ENCODE results near the gene EEF1AKMT4. TPM values are rescaled to one million over a fixed set of nuclear protein-coding genes. Genes with fewer than 3 reads are reported as not detected.

The EEF1AKMT4 gene
- total RNA-seq, result 1 to 10 TPM; 2.5 to 3.3 TPM

GRCh38 chr3:184249412-184250166 lies at the start of gene EEF1AKMT4:
EEF1AKMT4 (plus strand) TSS chr3:184249672; CDS start chr3:184249695, 23 bp downstream.
- peaks cover 5% of the 10 kb centered on the region for H3K36me3 Mint-ChIP-seq
- POLR2A ChIA-PET, result interaction anchor here (0.6 to 1.2 kb wide), 2 partner anchors 9 to 22 kb away, joined by 3 read pairs; no protein-coding TSS in a partner anchor
- peak; percentile 88 for ATAC-seq (ENCODE audit: low read depth)

DNA sequence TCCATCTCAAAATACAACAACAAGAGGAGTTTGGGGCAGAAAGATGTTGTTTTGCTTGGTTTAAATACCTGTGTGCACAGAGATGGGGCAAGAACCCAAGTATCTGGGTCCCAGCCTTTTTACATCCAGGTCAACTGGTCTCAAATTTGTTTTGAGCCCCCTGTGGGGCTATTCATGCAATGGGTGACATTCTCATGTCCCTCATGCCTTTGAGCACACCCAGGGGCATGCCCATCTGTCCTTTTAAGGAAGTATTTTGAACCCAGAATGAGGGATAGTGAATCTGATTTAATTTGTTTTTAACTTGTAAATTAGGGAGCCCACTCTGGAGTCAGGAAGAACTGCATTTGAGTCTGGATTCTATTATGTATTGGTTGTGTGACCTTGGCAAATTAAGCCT lies 48.6 kb upstream of the EEF1AKMT4 start:
- H3K27me3 Mint-ChIP-seq, result peaks cover 4% of the 10 kb centered on the region
- H3K36me3 Mint-ChIP-seq, result peaks cover 1% of the 10 kb centered on the region
- POLR2A ChIA-PET, result no interaction called here
- no peaks in the 10 kb centered on the region for H3K4me1 Mint-ChIP-seq
- no peak overlapping the region for H3K4me3 Mint-ChIP-seq
- ATAC-seq (ENCODE audit: low read depth) (no peak), DNase-seq (no peak)
- no peak overlapping the region for H3K27ac Mint-ChIP-seq
- H3K9me3 Mint-ChIP-seq, result no peaks in the 10 kb centered on the region

More at GRCh38 chr3:184249412-184250166, at the start of gene EEF1AKMT4:
- peak; percentile 93 for DNase-seq
- Mint-ChIP-seq H3K27ac (peak within 1 kb of the TSS; percentile 97), H3K4me1 (peaks cover 14% of the 10 kb centered on the region), H3K27me3 (no peaks in the 10 kb centered on the region), H3K4me3 (peak within 1 kb of the TSS; percentile 98), H3K9me3 (no peaks in the 10 kb centered on the region)

DNA sequence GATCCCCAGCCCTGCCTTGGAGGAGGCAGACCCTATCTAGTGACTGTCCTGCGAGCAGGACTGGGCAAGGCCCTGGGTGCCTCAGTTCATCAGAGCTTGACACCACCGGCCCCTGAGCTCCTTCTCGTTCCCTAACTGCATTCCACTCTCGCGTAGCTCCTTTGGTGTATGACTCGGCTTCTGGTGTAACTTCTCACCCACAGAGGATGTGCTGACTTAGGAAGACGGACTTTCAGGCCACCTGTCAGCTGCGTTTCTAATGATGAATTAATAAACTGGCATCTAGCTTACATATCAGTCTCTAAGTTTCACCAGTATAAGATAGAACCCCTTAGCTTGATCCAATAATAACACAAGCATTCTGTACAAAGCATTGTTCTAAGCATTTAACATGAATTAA lies 45.9 kb upstream of the EEF1AKMT4 start:
- no peak overlapping the region for H3K27ac Mint-ChIP-seq
- H3K9me3 Mint-ChIP-seq, result no peaks in the 10 kb centered on the region
- no peaks in the 10 kb centered on the region for H3K36me3 Mint-ChIP-seq
- DNase-seq (no peak), ATAC-seq (ENCODE audit: low read depth) (no peak)
- no peaks in the 10 kb centered on the region for H3K4me1 Mint-ChIP-seq
- POLR2A ChIA-PET, result interaction anchor here (0.9 kb wide), 1 partner anchor 68 kb away, joined by 3 read pairs; the partner anchor contains the start of gene EIF2B5
- H3K27me3 Mint-ChIP-seq, result peaks cover 13% of the 10 kb centered on the region
- no peak overlapping the region for H3K4me3 Mint-ChIP-seq

DNA sequence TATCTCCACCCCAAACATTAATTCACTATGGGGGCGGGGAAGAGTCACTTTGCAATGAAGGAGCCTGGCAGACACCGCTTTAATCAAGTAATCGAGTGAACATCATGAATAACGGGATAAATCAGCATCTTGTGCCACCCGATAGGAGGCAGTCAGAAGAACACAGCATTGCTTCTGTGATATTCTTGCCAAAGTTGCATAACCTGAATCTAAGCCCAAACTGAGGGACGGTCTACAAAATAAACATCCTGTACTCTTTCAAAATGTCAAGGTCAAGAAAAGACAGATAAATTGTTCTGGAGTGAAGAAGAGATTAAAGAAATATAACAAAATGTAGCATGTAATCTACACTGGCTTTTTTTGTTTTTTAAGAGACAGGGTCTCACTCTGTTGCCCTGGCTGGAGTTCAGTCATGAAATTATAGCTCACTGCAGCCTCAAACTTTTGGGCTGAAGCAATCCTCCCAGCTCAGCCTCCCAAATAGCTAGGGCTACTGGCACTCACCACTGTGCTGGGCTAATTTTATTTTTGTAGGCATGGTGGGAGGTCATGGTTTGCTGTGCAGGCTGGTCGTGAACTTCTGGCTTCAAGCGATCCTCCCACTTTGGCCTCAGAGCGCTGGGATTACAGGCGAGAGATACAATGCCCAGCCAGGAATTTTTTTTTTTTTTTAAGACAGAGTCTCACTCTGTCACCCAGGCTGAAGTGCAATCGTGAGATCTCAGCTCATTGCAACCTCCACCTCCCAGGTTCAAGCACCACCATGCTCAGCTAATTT lies 40.1 kb upstream of the EEF1AKMT4 start:
- H3K9me3 Mint-ChIP-seq, result no peaks in the 10 kb centered on the region
- no peak overlapping the region for H3K4me3 Mint-ChIP-seq
- no peak for ATAC-seq (ENCODE audit: low read depth)
- POLR2A ChIA-PET, result no interaction called here
- no peak for DNase-seq
- no peaks in the 10 kb centered on the region for H3K36me3 Mint-ChIP-seq
- no peak overlapping the region for H3K27ac Mint-ChIP-seq
- no peaks in the 10 kb centered on the region for H3K4me1 Mint-ChIP-seq
- H3K27me3 Mint-ChIP-seq, result peaks cover 20% of the 10 kb centered on the region

- ATAC-seq (ENCODE audit: low read depth) (no peak), DNase-seq (no peak)
- POLR2A ChIA-PET, result no interaction called here
- H3K27ac Mint-ChIP-seq, result no peak overlapping the region
- no peak overlapping the region for H3K4me3 Mint-ChIP-seq
- H3K4me1 Mint-ChIP-seq, result no peaks in the 10 kb centered on the region
- H3K9me3 Mint-ChIP-seq, result no peaks in the 10 kb centered on the region
- H3K27me3 Mint-ChIP-seq, result peaks cover 19% of the 10 kb centered on the region
- no peaks in the 10 kb centered on the region for H3K36me3 Mint-ChIP-seq
Measured at GRCh38 chr3:184211297-184211696, 38.2 kb upstream of the EEF1AKMT4 start.

GRCh38 chr3:184211718-184212117 lies 37.8 kb upstream of the EEF1AKMT4 start:
- H3K36me3 Mint-ChIP-seq, result no peaks in the 10 kb centered on the region
- H3K4me3 Mint-ChIP-seq, result no peak overlapping the region
- DNase-seq (no peak), ATAC-seq (ENCODE audit: low read depth) (no peak)
- peaks cover 15% of the 10 kb centered on the region for H3K27me3 Mint-ChIP-seq
- POLR2A ChIA-PET, result no interaction called here
- H3K4me1 Mint-ChIP-seq, result no peaks in the 10 kb centered on the region
- H3K9me3 Mint-ChIP-seq, result no peaks in the 10 kb centered on the region
- no peak overlapping the region for H3K27ac Mint-ChIP-seq

DNA sequence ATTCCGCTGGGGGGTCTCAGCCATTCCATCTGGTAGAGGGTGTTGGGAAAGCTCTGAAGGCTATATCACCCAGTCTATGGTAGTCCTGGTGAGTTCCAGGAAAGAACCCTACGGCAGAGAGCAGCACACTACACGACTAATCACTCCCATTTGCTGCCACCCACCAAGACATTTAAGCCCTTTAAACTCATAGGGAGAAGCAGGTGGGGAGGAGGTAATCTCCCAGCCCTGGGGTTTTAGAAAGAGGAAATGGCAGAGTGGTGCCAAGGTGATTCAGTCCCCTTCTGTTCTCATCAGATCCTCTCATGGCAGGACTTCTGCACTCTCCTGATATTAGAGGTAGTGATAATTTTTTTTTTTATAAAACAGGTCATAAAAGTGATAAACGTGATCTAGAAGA lies 30.7 kb upstream of the EEF1AKMT4 start:
- no peaks in the 10 kb centered on the region for H3K9me3 Mint-ChIP-seq
- peaks cover 7% of the 10 kb centered on the region for H3K27me3 Mint-ChIP-seq
- POLR2A ChIA-PET, result no interaction called here
- H3K4me3 Mint-ChIP-seq, result no peak overlapping the region
- H3K4me1 Mint-ChIP-seq, result no peaks in the 10 kb centered on the region
- DNase-seq, result no peak
- no peak for ATAC-seq (ENCODE audit: low read depth)
- no peak overlapping the region for H3K27ac Mint-ChIP-seq
- no peaks in the 10 kb centered on the region for H3K36me3 Mint-ChIP-seq

DNA sequence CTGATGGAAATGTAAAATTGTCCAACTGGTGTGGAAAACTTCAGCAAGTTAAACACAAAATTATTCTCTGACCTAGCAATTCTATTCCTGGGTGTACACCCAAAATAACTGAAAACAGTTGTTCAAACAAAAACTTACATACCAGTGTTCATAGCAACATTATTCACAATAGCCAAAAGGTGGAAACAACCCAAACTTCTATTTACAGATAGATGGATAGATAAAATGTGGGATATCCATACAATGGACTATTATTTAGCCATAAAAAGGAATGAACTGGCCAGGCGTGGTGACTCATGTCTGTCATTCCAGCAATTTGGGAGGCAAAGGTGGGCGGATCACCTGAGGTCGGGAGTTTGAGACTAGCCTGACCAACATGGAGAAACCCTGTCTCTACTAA lies 27.0 kb upstream of the EEF1AKMT4 start:
- POLR2A ChIA-PET, result no interaction called here
- Mint-ChIP-seq H3K9me3 (no peaks in the 10 kb centered on the region), H3K27ac (no peak overlapping the region), H3K36me3 (no peaks in the 10 kb centered on the region), H3K27me3 (peaks cover 21% of the 10 kb centered on the region), H3K4me1 (no peaks in the 10 kb centered on the region), H3K4me3 (no peak overlapping the region)
- ATAC-seq (ENCODE audit: low read depth) (no peak), DNase-seq (no peak)

GRCh38 chr3:184223946-184224345 lies 25.5 kb upstream of the EEF1AKMT4 start:
- H3K27me3 Mint-ChIP-seq, result peaks cover 32% of the 10 kb centered on the region
- H3K4me3 Mint-ChIP-seq, result no peak overlapping the region
- no peak overlapping the region for H3K27ac Mint-ChIP-seq
- ATAC-seq (ENCODE audit: low read depth) (no peak), DNase-seq (no peak)
- no peaks in the 10 kb centered on the region for H3K9me3 Mint-ChIP-seq
- peaks cover 2% of the 10 kb centered on the region for H3K4me1 Mint-ChIP-seq
- POLR2A ChIA-PET, result no interaction called here
- no peaks in the 10 kb centered on the region for H3K36me3 Mint-ChIP-seq

DNA sequence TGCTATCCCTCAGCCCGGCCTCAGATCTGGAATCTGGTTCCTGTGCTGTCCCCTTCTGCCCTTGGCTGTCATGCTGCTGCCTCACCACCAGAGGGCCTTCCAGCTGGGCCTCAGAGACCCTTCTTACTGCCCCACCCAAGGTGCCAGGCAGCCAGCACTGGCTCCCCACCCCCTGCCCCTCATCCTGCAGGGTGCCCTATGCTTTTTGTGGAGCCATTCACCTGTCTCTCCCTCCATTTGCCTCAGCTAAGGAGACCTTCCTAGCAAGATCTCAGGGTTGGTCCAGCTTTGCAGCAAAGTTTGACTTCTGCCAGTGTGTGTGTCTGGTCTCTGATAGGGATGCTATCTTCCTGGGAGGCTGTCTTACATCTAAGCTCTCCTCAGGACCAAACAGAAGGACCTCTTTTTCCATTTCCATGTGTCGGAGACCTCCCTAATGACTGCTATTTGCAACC lies 22.0 kb upstream of the EEF1AKMT4 start:
- Mint-ChIP-seq H3K4me3 (no peak overlapping the region), H3K27me3 (peaks cover 53% of the 10 kb centered on the region), H3K27ac (no peak overlapping the region), H3K9me3 (no peaks in the 10 kb centered on the region), H3K4me1 (peaks cover 2% of the 10 kb centered on the region), H3K36me3 (no peaks in the 10 kb centered on the region)
- POLR2A ChIA-PET, result interaction anchor here (1.2 kb wide), 1 partner anchor 22 kb away, joined by 3 read pairs; the partner anchor contains the start of gene EEF1AKMT4
- no peak for ATAC-seq (ENCODE audit: low read depth)
- peak; percentile 62 for DNase-seq

GRCh38 chr3:184228376-184229137 lies 20.9 kb upstream of the EEF1AKMT4 start:
- no peak for DNase-seq
- no peak for ATAC-seq (ENCODE audit: low read depth)
- POLR2A ChIA-PET, result interaction anchor here (1.2 kb wide), 1 partner anchor 21 kb away, joined by 3 read pairs; the partner anchor contains the start of gene EEF1AKMT4
- Mint-ChIP-seq H3K36me3 (no peaks in the 10 kb centered on the region), H3K27me3 (peaks cover 56% of the 10 kb centered on the region), H3K9me3 (no peaks in the 10 kb centered on the region), H3K27ac (no peak overlapping the region), H3K4me1 (peaks cover 2% of the 10 kb centered on the region), H3K4me3 (peak overlapping the region; percentile 66)

GRCh38 chr3:184229394-184230080 lies 19.9 kb upstream of the EEF1AKMT4 start, which contains the start of gene VWA5B2:
VWA5B2 (plus strand) TSS chr3:184229585; CDS start chr3:184230529, 944 bp downstream.
- DNase-seq, result peak; percentile 80
- POLR2A ChIA-PET, result no interaction called here
- peak; percentile 95 for ATAC-seq (ENCODE audit: low read depth)
- Mint-ChIP-seq H3K27me3 (peaks cover 54% of the 10 kb centered on the region), H3K27ac (no peak within 1 kb of the TSS), H3K36me3 (no peaks in the 10 kb centered on the region), H3K4me3 (peak within 1 kb of the TSS; percentile 66), H3K4me1 (peaks cover 2% of the 10 kb centered on the region), H3K9me3 (no peaks in the 10 kb centered on the region)
